Ureter (tissue), 1 donor: Measurements from ENCODE around the gene CSRP1. TPM values are rescaled to one million over a fixed set of nuclear protein-coding genes. Genes with fewer than 3 reads are reported as not detected.
"Not testable (repeated sequence)": the region's sequence is repeated elsewhere in the genome, so short reads cannot be mapped to it uniquely, and the experiment has no call there.

Source experiments
- DNase-seq: peaks from one replicate; pipeline ENCODE4 v3.0.0-alpha.2; 2020; ENCODE audit warnings: low spot score
- total RNA-seq: library from RNA; stranded (reverse); gene quantifications from one replicate; pipeline ENCODE4 v1.2.4, GENCODE V29; 2023
- donor health status: DM: yes; HTN: yes; CAD: no.

The CSRP1 gene
- total RNA-seq, 1 donor from 2014 or later: 545 TPM

GRCh38 chr1:201537891-201538611 is 31.1 kb upstream of the CSRP1 start:
- no peak for DNase-seq

GRCh38 chr1:201537467-201537866 is 30.5 kb upstream of the CSRP1 start:
- no peak for DNase-seq

DNA sequence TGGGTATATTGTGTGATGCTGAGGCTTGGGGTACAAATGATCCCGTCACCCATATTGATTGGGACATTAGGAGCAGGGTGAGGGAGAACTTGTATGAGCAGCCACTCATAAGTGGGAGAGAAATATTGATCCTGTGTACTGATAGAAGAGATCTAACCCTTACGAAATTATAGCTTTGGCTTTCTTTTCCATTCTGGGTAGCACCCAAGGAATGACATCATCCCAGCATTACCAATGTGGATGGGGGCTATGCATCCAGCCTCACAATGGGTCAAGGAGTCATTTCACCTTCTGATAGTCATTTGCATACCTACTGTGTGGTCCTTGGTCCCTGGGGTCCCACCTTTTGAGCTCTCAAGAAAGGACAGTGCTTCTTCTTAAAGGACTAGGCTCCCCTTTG is 30.1 kb upstream of the CSRP1 start:
- DNase-seq: no peak

DNA sequence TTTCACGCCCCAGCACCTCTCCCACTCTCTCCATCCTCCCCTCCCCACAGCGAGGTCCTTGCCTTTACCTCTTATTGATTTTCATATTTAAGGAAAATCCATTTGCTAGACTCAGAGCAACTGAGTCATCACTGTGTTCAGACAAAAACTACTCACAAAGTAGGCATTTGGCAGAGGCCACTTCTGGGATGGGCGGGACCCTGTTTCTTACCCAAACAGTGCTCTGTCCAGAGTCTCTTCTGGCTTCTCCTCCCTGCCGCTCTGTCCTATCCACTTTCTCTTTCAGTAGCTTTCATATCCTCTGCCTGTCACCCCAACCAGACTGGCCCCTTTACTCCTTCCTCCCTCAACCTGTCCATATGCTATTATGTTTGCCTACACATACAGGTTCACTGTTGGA is 29.6 kb upstream of the CSRP1 start:
- DNase-seq: no peak

- DNase-seq: no peak
Observed at GRCh38 chr1:201535919-201536245, 29.0 kb upstream of the CSRP1 start.

- no peak for DNase-seq
Observed at GRCh38 chr1:201535046-201535918, 28.4 kb upstream of the CSRP1 start.

- no peak for DNase-seq
Observed at GRCh38 chr1:201533836-201534235, 26.9 kb upstream of the CSRP1 start.

- DNase-seq: no peak
Observed at GRCh38 chr1:201531551-201532425, 24.9 kb upstream of the CSRP1 start.

GRCh38 chr1:201530741-201531531 is 24.0 kb upstream of the CSRP1 start:
- DNase-seq: peak; percentile 88

DNA sequence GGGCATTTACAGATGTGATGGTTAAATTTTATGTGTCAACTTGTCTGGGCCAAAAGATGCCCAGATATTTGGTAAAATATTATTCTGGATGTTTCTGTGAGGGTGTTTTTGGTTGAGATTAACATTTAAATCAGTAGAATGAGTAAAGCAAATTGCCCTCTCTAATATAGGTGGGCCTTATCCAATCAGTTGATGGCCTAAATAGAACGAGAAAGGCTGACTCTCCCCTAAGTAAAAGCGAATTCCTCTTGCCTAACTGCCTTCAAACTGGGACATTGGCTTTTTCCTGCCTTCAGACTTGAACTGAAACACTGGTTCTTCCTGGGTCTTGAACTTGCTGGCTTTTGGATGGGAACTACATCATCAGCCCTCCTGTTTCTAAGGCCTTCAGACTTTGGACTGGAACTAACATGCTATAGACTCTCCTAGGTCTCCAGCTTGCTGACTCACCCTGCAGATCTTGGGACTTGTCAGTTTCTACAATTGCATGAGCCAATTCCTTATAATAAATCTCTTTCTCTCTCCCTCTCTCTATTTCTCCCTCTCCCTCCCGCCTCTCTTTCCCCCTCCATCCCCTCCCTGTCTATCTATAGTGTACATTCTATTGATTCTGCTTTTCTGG is 21.8 kb upstream of the CSRP1 start:
- DNase-seq: no peak

- no peak for DNase-seq
Observed at GRCh38 chr1:201527879-201528278, 21.0 kb upstream of the CSRP1 start.

DNA sequence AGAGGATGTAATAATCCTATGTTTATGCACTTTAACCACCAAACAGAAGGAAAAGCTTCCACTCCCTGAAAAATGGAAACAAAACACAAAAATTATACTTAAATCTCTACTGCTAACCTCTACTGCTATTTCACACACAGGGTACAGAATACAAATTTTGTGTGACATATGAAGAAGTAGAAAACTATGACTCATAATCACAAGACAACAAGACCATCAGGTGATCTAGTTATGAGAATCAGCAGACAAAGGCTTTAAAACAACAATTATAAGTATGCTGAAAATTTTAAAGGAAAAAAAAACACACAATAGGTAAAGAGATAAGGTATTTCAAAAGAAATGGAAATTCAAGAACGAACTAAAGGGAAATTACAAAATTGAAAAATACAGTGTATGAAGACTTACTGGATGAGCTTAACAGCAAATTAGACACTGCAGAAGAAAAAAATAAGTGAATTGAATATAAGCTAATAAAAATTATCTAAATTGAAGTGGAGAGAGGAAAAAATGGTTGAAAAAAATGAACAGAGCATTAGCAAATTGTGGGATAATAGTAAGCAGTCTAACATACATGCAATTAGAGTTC is 18.4 kb upstream of the CSRP1 start:
- no peak for DNase-seq

- not testable (repeated sequence) for DNase-seq
Observed at GRCh38 chr1:201520046-201520575, 13.2 kb upstream of the CSRP1 start.

DNA sequence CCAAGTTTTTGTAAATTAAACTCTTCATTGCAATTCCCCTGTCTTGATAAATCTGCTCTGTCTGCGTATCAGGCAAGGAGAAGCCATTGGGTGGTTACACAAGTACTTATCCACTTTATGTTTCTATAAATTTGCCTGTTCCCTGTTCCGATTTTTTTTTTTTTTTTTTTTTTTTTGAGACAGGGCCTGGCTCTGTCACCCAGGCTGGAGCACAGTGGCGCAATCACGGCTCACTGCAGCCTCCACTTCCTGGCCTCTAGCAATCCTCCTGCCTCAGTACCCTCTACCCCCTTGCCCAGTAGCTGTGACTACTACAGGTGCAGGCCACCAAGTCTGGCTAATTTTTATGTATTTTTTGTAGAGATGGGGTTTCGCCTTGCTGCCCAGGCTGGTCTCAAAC is 11.1 kb upstream of the CSRP1 start:
- DNase-seq: no peak

GRCh38 chr1:201517631-201518030 is 10.7 kb upstream of the CSRP1 start:
- DNase-seq: no peak

GRCh38 chr1:201516511-201517127 is 9.7 kb upstream of the CSRP1 start:
- DNase-seq: no peak

GRCh38 chr1:201515895-201516294 is 9.0 kb upstream of the CSRP1 start:
- no peak for DNase-seq

- DNase-seq: no peak
Observed at GRCh38 chr1:201515062-201515750, 8.3 kb upstream of the CSRP1 start.

DNA sequence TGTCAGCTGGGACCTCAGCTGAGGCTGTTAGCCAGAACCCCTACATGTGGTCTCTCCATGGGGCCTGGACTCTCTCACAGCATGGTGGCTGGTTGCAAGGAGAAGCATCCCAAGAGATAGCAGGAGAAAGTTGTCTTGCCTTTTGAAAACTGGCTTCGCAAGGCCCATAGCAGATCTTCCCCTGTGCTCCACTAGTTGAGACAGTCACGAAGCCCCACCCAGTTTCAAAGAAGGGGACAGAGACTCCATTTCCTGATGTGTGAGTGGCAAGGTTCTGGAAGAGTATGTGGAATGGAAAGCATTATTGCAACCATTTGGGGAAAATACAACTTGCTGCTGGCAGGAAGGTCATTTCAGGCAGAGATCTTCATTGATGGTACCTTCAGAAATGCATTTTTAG is 7.5 kb upstream of the CSRP1 start:
- no peak for DNase-seq
